Neural cell (in vitro differentiated cells): ENCODE results near the gene SVBP. TPM values are rescaled to one million over a fixed set of nuclear protein-coding genes. Genes with fewer than 3 reads are reported as not detected.

Experiments
- H2AFZ ChIP-seq: fragments of 200-600, 300-800 bp; sonication (generic), shearing (Covaris generic); 2 replicates; pipeline ENCODE4 v1.6.0; 2014; ENCODE audit warnings: low read depth, mild to moderate bottlenecking, antibody characterized with exemption, low read length, moderate library complexity
- H3F3A ChIP-seq: fragments of 200-600 bp; shearing (Covaris generic); 2 replicates; pipeline ENCODE4 v1.6.1; 2016; ENCODE audit warnings: mild to moderate bottlenecking, moderate library complexity, mixed read lengths, antibody characterized with exemption, low read length; ENCODE audit not compliant: insufficient read depth, poor library complexity, severe bottlenecking
- H3K27ac ChIP-seq: fragments of 200-600, 300-800 bp; sonication (generic), shearing (Covaris generic); 2 replicates; pipeline ENCODE4 v1.5.1; 2014; ENCODE audit warnings: mild to moderate bottlenecking, low read length, moderate library complexity
- H3K27me3 ChIP-seq: fragments of 300-800, 200-600 bp; sonication (generic), shearing (Covaris generic); 2 replicates; pipeline ENCODE4 v1.6.0; 2014; ENCODE audit warnings: mild to moderate bottlenecking, low read depth, low read length, moderate library complexity; ENCODE audit not compliant: insufficient read depth
- H3K36me3 ChIP-seq: fragments of 300-800, 200-600 bp; sonication (generic), shearing (Covaris generic); 2 replicates; pipeline ENCODE4 v1.5.1; 2014; ENCODE audit warnings: mild to moderate bottlenecking, antibody characterized with exemption, low read length, moderate library complexity; ENCODE audit not compliant: insufficient read depth
- H3K4me2 ChIP-seq: fragments of 300-800, 200-600 bp; sonication (generic), shearing (Covaris generic); 2 replicates; pipeline ENCODE4 v1.6.0; 2014; ENCODE audit warnings: mild to moderate bottlenecking, low read length
- H3K4me3 ChIP-seq: fragments of 300-800, 200-600 bp; sonication (generic), shearing (Covaris generic); 2 replicates; pipeline ENCODE4 v1.5.1; 2014; ENCODE audit warnings: mild to moderate bottlenecking, low read length, moderate library complexity
- H3K79me2 ChIP-seq: fragments of 200-600 bp; shearing (Covaris generic); replicated peaks from 2 replicates; pipeline ENCODE4 v1.6.0; 2014; ENCODE audit warnings: mild to moderate bottlenecking, low read length, moderate library complexity; ENCODE audit not compliant: insufficient read depth
- H3K9ac ChIP-seq: fragments of 300-800, 200-600 bp; sonication (generic), shearing (Covaris generic); 2 replicates; pipeline ENCODE4 v1.6.1; 2016; ENCODE audit warnings: mild to moderate bottlenecking, low read length, mixed read lengths
- H3K9me2 ChIP-seq: fragments of 200-600 bp; shearing (Covaris generic); 2 replicates; pipeline ENCODE4 v1.6.1; 2016; ENCODE audit warnings: mild to moderate bottlenecking, low read length, mixed read lengths; ENCODE audit not compliant: insufficient read depth
- H3K9me3 ChIP-seq: fragments of 200-600, 300-800 bp; sonication (generic), shearing (Covaris generic); 2 replicates; pipeline ENCODE4 v1.6.1; 2016; ENCODE audit warnings: mild to moderate bottlenecking, mixed run types, low read length, moderate library complexity, mixed read lengths
- H4K20me1 ChIP-seq: fragments of 200-600 bp; shearing (Covaris generic); 2 replicates; pipeline ENCODE4 v1.6.1; 2016; ENCODE audit warnings: mild to moderate bottlenecking, mixed run types; ENCODE audit not compliant: insufficient read depth
- CTCF ChIP-seq: fragments of 450-650 bp; IDR thresholded peaks from 2 replicates; pipeline ENCODE4 v1.5.1; 2014; ENCODE audit warnings: antibody characterized with exemption, mild to moderate bottlenecking, moderate library complexity; ENCODE audit not compliant: poor library complexity, severe bottlenecking
- EP300 ChIP-seq: fragments of 450-650 bp; conservative IDR thresholded peaks from 2 replicates; pipeline ENCODE4 v1.6.1; 2014; ENCODE audit warnings: antibody characterized with exemption, mild to moderate bottlenecking, moderate library complexity; ENCODE audit not compliant: poor library complexity, severe bottlenecking
- EZH2 ChIP-seq: fragments of 200-600, 300-800 bp; shearing (Covaris generic), sonication (generic); IDR thresholded peaks from 2 replicates; pipeline ENCODE4 v1.6.1; 2014; ENCODE audit warnings: antibody characterized with exemption, low read length, borderline replicate concordance, mild to moderate bottlenecking; ENCODE audit not compliant: insufficient read depth, poor library complexity, severe bottlenecking
- MXI1 ChIP-seq: fragments of 450-650 bp; conservative IDR thresholded peaks from 2 replicates; pipeline ENCODE4 v1.6.1; 2014; ENCODE audit warnings: antibody characterized with exemption, mild to moderate bottlenecking; ENCODE audit not compliant: poor library complexity, severe bottlenecking
- POLR2AphosphoS5 ChIP-seq: IDR thresholded peaks from 2 replicates; pipeline ENCODE4 v1.6.1; 2012
- RAD21 ChIP-seq: fragments of 450-650 bp; conservative IDR thresholded peaks from 2 replicates; pipeline ENCODE4 v1.6.1; 2014; ENCODE audit warnings: antibody characterized with exemption, mild to moderate bottlenecking, moderate library complexity
- SMC3 ChIP-seq: fragments of 450-650 bp; conservative IDR thresholded peaks from 2 replicates; pipeline ENCODE4 v1.6.1; 2014; ENCODE audit warnings: antibody characterized with exemption, mild to moderate bottlenecking, moderate library complexity; ENCODE audit not compliant: poor library complexity
- TAF1 ChIP-seq: IDR thresholded peaks from 2 replicates; pipeline ENCODE4 v1.6.1; 2012; ENCODE audit warnings: low read depth
- polyA plus RNA-seq: library from polyadenylated mRNA; depleted of rRNA; stranded (reverse); fragments of >200 nt; gene quantifications from 2 replicates; pipeline ENCODE4 v1.2.3, GENCODE V29; 2014
- TF ChIP-seq, protein P1 (sequence below): IDR thresholded peaks from 2 replicates; pipeline ENCODE4 v1.6.1; 2012; ENCODE audit warnings: borderline replicate concordance

SVBP gene
- polyA plus RNA-seq, 1 donor from 2014 or later: 231 TPM

- Histone ChIP-seq H2AFZ (no peak overlapping the region), H3K4me3 (no peak overlapping the region), H3K27ac (no peak overlapping the region), H4K20me1 (no peaks in the 10 kb centered on the region), H3K27me3 (no peaks in the 10 kb centered on the region), H3K36me3 (no peaks in the 10 kb centered on the region), H3K9ac (no peak overlapping the region), H3K9me2 (no peaks in the 10 kb centered on the region), H3K9me3 (no peaks in the 10 kb centered on the region), H3K4me2 (no peak overlapping the region), H3F3A (no peaks in the 10 kb centered on the region), H3K79me2 (no peaks in the 10 kb centered on the region)
- no peak for TF ChIP-seq CTCF
- no peak for TF ChIP-seq MXI1
Observed at GRCh38 chr1:42841010-42841409, 23.8 kb upstream of the SVBP start.

GRCh38 chr1:42838482-42839190, 21.4 kb upstream of the SVBP start:
- Histone ChIP-seq H3F3A (no peaks in the 10 kb centered on the region), H3K9me3 (no peaks in the 10 kb centered on the region), H3K36me3 (no peaks in the 10 kb centered on the region), H3K79me2 (no peaks in the 10 kb centered on the region), H3K27me3 (no peaks in the 10 kb centered on the region), H3K27ac (no peak overlapping the region), H3K4me2 (no peak overlapping the region), H3K9ac (no peak overlapping the region), H4K20me1 (no peaks in the 10 kb centered on the region), H3K9me2 (no peaks in the 10 kb centered on the region), H3K4me3 (no peak overlapping the region), H2AFZ (no peak overlapping the region)
- TF ChIP-seq EZH2 (no peak), CTCF (no peak), SMC3 (no peak), MXI1 (no peak), TAF1 (no peak), POLR2AphosphoS5 (no peak), RAD21 (no peak), EP300 (no peak)
- TF ChIP-seq, protein P1, sequence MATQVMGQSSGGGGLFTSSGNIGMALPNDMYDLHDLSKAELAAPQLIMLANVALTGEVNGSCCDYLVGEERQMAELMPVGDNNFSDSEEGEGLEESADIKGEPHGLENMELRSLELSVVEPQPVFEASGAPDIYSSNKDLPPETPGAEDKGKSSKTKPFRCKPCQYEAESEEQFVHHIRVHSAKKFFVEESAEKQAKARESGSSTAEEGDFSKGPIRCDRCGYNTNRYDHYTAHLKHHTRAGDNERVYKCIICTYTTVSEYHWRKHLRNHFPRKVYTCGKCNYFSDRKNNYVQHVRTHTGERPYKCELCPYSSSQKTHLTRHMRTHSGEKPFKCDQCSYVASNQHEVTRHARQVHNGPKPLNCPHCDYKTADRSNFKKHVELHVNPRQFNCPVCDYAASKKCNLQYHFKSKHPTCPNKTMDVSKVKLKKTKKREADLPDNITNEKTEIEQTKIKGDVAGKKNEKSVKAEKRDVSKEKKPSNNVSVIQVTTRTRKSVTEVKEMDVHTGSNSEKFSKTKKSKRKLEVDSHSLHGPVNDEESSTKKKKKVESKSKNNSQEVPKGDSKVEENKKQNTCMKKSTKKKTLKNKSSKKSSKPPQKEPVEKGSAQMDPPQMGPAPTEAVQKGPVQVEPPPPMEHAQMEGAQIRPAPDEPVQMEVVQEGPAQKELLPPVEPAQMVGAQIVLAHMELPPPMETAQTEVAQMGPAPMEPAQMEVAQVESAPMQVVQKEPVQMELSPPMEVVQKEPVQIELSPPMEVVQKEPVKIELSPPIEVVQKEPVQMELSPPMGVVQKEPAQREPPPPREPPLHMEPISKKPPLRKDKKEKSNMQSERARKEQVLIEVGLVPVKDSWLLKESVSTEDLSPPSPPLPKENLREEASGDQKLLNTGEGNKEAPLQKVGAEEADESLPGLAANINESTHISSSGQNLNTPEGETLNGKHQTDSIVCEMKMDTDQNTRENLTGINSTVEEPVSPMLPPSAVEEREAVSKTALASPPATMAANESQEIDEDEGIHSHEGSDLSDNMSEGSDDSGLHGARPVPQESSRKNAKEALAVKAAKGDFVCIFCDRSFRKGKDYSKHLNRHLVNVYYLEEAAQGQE: no peak
